Measurements from ENCODE around the gene CASP6. TPM values are rescaled to one million over a fixed set of nuclear protein-coding genes. Genes with fewer than 3 reads are reported as not detected.

The CASP6 gene
- total RNA-seq, 4 donors from 2014 or later: 16.3 to 26.8 (median 19.2) TPM

DNA sequence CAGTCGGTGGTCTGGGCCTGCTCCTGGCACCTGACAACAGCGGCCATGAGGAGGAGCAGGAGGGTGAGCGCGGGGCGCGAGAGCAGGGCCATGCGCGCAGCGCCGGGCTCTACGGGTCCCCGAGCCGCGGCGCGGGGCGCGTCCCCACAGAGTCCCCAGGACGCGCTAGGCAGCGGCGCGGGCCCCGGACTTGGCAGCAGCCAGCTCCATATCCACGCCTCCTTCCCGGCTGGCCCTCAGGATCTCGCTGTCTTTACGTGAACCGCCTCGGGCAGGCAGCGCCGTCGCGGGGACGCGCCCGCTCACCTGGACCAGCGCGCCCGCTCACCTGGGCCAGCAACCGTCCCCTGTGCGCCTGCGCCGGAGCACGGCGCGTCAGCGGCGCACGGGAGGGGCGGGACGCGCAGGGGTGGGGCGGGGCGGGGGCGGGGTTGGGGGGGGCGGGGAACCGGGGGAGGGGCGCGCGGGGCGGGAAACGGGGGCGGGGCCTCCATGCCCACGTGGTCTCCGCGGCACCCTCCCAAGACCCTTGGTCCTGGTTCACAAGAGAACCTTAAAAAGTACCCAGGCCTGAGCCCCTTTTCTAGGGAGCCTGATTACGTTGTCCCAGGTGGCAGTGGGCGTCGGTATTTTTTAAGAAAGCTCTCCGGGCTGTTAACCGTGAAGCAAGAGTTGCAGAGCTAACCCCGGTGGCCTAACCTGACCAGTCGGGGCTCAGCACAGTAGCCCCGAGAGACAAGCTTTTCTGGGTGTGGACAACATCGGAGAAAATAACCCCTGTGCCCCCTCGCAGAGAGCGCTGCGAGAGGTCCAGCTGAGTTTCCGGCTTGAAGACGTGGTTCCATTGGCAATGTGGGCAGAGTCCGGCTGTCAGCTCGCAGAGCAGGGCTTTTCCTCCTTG lies 26.7 kb upstream of the CASP6 start, which contains the start of gene PLA2G12A:
Gene PLA2G12A (minus strand): TSS at position 353 of the 901 bp plus-strand sequence. CDS start 261 bp downstream, at position 92.
- Histone ChIP-seq H3K27ac (replicated peaks in 1 of 4) (peak within 1 kb of the TSS; percentile 76 to 80 (median 78)), H3K27me3 (no peaks in the 10 kb centered on the region), H3K4me3 (peak within 1 kb of the TSS; percentile 78 to 93 (median 88)), H3K4me1 (peaks cover 13 to 20% (median 15%) of the 10 kb centered on the region in 4 donors), H3K9me3 (no peaks in the 10 kb centered on the region), H3K36me3 (no peaks in the 10 kb centered on the region)
- WGBS: 0% methylated on average over 18 of the region's 83 CpGs
- intact Hi-C loops (cut with DNase I): loop anchor here (2.0 to 5.0 kb wide), 3 partner anchors 27 to 298 kb away; partner anchors contain the start of genes CASP6 and SEC24B
- TF ChIP-seq CTCF (IDR thresholded peaks at IDR 0.05) (no peak), POLR2AphosphoS5 (IDR thresholded peaks at IDR 0.05) (peak; percentile 69 to 71)
- DNase-seq (ENCODE audit: extremely low spot score): no peak

DNA sequence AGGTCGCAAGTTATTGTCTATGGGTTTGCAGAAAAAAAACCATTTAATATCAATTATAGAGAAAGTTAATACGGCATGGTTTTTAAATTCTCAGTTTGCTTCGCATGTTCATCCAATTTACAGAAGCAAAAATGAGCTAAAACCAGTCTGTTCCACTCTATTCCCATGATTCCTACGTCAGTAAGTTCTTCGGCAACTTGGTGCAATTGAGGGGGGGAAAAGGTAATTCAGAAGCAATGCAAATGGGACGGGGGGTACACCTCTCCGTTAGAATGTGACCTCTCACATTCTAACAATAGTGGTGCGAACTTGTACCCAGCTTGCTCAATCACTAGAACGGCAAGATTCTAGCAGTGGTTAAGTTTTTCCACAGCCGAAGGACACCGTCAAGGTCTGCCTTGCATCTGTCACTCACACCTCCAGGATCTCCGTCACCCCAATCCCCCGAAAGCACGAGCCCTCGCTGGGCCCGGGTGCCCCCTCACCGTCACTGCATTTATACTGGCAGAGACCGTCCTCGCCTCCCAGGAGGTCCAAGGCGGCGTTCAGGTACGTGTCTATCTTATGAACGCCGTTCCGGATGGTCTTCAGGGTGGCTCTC lies 26.0 kb upstream of the CASP6 start:
- H3K4me1 ChIP-seq: peaks cover 13 to 20% (median 15%) of the 10 kb centered on the region in 4 donors
- no peaks in the 10 kb centered on the region for H3K9me3 ChIP-seq
- peak overlapping the region; percentile 78 to 93 (median 88) for H3K4me3 ChIP-seq
- H3K27ac ChIP-seq (replicated peaks in 1 of 4): peak overlapping the region; percentile 76 to 80 (median 78)
- no peak for TF ChIP-seq EP300 (IDR thresholded peaks at IDR 0.05)
- no peak for TF ChIP-seq POLR2AphosphoS5 (IDR thresholded peaks at IDR 0.05)
- no peak for TF ChIP-seq POLR2A (IDR thresholded peaks at IDR 0.05; ENCODE audit: low read depth)
- no peak for TF ChIP-seq CTCF (IDR thresholded peaks at IDR 0.05)
- H3K27me3 ChIP-seq: no peaks in the 10 kb centered on the region
- intact Hi-C loops (cut with DNase I): loop anchor here (2.0 to 5.0 kb wide), 2 partner anchors 26 to 297 kb away; partner anchors contain the start of genes CASP6 and SEC24B
- H3K36me3 ChIP-seq: no peaks in the 10 kb centered on the region
- 6% methylated on average over 25 of the region's 25 CpGs for WGBS
- no peak for DNase-seq (ENCODE audit: extremely low spot score)

GRCh38 chr4:109728385-109728784 lies 25.1 kb upstream of the CASP6 start:
- Histone ChIP-seq H3K36me3 (no peaks in the 10 kb centered on the region), H3K4me1 (peaks cover 13 to 20% (median 15%) of the 10 kb centered on the region in 4 donors), H3K4me3 (peak overlapping the region in 2 of 4 donors; percentile 91 to 93), H3K27me3 (no peaks in the 10 kb centered on the region), H3K27ac (replicated peaks in 1 of 4) (no peak overlapping the region), H3K9me3 (no peaks in the 10 kb centered on the region)
- TF ChIP-seq POLR2A (IDR thresholded peaks at IDR 0.05; ENCODE audit: low read depth) (no peak), POLR2AphosphoS5 (IDR thresholded peaks at IDR 0.05) (no peak), CTCF (IDR thresholded peaks at IDR 0.05) (no peak), EP300 (IDR thresholded peaks at IDR 0.05) (no peak)
- 87% methylated on average over 6 of the region's 6 CpGs for WGBS
- intact Hi-C loops (cut with DNase I): loop anchor here (2.0 to 5.0 kb wide), 2 partner anchors 26 to 296 kb away; partner anchors contain the start of genes CASP6 and SEC24B
- no peak for DNase-seq (ENCODE audit: extremely low spot score)

DNA sequence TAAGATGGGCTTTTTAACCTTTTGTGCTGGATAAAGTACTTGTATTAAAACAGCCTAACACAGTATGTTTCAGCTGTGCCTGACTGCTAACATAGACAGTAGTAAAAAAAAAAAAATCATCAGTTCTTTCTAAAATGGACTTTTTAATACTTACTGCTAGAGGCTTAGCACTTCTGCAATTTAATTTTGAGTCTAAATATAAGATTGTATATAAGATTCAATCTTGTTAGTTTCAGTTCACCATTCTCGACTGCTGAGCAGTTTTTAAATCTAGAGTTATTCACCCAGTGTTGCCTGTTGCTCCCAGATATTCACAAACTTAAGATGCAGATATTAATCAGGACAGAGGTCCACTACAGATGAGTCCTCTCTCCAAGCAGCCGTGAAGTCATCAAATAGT lies 19.9 kb upstream of the CASP6 start:
- H3K9me3 ChIP-seq: no peaks in the 10 kb centered on the region
- H3K4me3 ChIP-seq: no peak overlapping the region
- intact Hi-C loops (cut with DNase I): no loop called here
- H3K27me3 ChIP-seq: no peaks in the 10 kb centered on the region
- H3K36me3 ChIP-seq: no peaks in the 10 kb centered on the region
- H3K27ac ChIP-seq (replicated peaks in 1 of 4): no peak overlapping the region
- no peak for DNase-seq (ENCODE audit: extremely low spot score)
- H3K4me1 ChIP-seq: peaks cover 0 to 7% (median 2%) of the 10 kb centered on the region in 4 donors
- TF ChIP-seq POLR2A (IDR thresholded peaks at IDR 0.05; ENCODE audit: low read depth) (no peak), CTCF (IDR thresholded peaks at IDR 0.05) (no peak), EP300 (IDR thresholded peaks at IDR 0.05) (no peak), POLR2AphosphoS5 (IDR thresholded peaks at IDR 0.05) (no peak)
- 84% methylated on average over 2 of the region's 2 CpGs for WGBS

Measured in esophagus muscularis mucosa (tissue), 4 donors.